ENCODE measurements around the gene CIP2A. TPM values are rescaled to one million over a fixed set of nuclear protein-coding genes. Genes with fewer than 3 reads are reported as not detected.

CIP2A gene
- total and polyA plus RNA-seq, 2 experiments from 2014 or later = 48.1 to 63.5 TPM

DNA sequence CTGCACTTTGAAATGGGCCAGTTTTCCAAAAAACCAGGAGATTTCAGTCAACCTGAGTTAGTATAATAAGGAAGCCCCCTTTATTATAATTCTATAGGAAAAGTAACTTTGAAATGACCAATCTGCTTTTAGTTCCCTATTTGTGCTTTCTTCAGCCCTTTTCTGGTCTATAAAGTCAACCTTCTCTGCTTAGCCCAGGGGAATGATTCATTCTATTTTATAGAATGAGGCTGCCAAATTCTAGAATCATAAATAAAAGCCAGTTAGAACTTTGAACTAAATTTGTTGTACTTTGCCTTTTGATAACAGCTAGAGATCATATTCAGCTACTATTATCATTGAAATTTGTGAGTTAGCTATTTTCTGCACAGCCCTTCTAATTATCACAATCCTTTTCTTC is 24.7 kb downstream of the CIP2A start:
- no peaks in the 10 kb centered on the region for H3K9me3 Mint-ChIP-seq
- H3K4me1 Mint-ChIP-seq = no peaks in the 10 kb centered on the region
- Histone ChIP-seq H3K27me3 (ENCODE audit: insufficient read depth) (no peaks in the 10 kb centered on the region), H3K79me2 (replicated peaks; ENCODE audit: insufficient read depth) (no peaks in the 10 kb centered on the region), H3K4me3 (no peak overlapping the region), H3K9me2 (ENCODE audit: insufficient read depth) (no peaks in the 10 kb centered on the region), H3K4me2 (no peak overlapping the region), H3K4me1 (ENCODE audit: insufficient read depth) (no peaks in the 10 kb centered on the region), H3K36me3 (ENCODE audit: insufficient read depth) (peaks cover 32% of the 10 kb centered on the region; the same call in 1 of the 2 replicates), H3F3A (replicated peaks; ENCODE audit: low read depth) (no peaks in the 10 kb centered on the region), H2AFZ (no peak overlapping the region), H3K27ac (ENCODE audit: low read depth) (no peak overlapping the region), H4K20me1 (replicated peaks; ENCODE audit: insufficient read depth) (0 out of 2 replicates have a peak, but pooled peaks cover 3% of the 10 kb centered on the region)
- no peak overlapping the region for H3K27ac Mint-ChIP-seq
- ATAC-seq (no peak), DNase-seq (ENCODE audit: low spot score) (no peak)
- H3K36me3 Mint-ChIP-seq (ENCODE audit: low read depth) = peaks cover 36% of the 10 kb centered on the region
- peaks cover 3% of the 10 kb centered on the region for H3K27me3 Mint-ChIP-seq (ENCODE audit: insufficient read depth, low read depth, poor library complexity)
- no peak overlapping the region for H3K4me3 Mint-ChIP-seq
- TF ChIP-seq ZNF331 (CRISPR knock-in tag; IDR thresholded peaks at IDR 0.05; ENCODE audit: low read depth) (no peak), EZH2 (IDR thresholded peaks at IDR 0.05; ENCODE audit: low read depth, unreplicated experiment) (no peak), NANOG (IDR thresholded peaks at IDR 0.05; ENCODE audit: borderline replicate concordance) (no peak), STAT1 (IDR thresholded peaks at IDR 0.05; ENCODE audit: unreplicated experiment) (no peak), POLR2AphosphoS5 (IDR thresholded peaks at IDR 0.05; ENCODE audit: low read depth) (no peak), EZH2phosphoT487 (IDR thresholded peaks at IDR 0.05; ENCODE audit: unreplicated experiment) (no peak), ZNF114 (CRISPR knock-in tag; IDR thresholded peaks at IDR 0.05) (no peak), CREB1 (CRISPR knock-in tag; IDR thresholded peaks at IDR 0.05; ENCODE audit: low read depth) (no peak), JUNB (IDR thresholded peaks at IDR 0.05; ENCODE audit: unreplicated experiment) (no peak)
- TF ChIP-seq, protein P1, sequence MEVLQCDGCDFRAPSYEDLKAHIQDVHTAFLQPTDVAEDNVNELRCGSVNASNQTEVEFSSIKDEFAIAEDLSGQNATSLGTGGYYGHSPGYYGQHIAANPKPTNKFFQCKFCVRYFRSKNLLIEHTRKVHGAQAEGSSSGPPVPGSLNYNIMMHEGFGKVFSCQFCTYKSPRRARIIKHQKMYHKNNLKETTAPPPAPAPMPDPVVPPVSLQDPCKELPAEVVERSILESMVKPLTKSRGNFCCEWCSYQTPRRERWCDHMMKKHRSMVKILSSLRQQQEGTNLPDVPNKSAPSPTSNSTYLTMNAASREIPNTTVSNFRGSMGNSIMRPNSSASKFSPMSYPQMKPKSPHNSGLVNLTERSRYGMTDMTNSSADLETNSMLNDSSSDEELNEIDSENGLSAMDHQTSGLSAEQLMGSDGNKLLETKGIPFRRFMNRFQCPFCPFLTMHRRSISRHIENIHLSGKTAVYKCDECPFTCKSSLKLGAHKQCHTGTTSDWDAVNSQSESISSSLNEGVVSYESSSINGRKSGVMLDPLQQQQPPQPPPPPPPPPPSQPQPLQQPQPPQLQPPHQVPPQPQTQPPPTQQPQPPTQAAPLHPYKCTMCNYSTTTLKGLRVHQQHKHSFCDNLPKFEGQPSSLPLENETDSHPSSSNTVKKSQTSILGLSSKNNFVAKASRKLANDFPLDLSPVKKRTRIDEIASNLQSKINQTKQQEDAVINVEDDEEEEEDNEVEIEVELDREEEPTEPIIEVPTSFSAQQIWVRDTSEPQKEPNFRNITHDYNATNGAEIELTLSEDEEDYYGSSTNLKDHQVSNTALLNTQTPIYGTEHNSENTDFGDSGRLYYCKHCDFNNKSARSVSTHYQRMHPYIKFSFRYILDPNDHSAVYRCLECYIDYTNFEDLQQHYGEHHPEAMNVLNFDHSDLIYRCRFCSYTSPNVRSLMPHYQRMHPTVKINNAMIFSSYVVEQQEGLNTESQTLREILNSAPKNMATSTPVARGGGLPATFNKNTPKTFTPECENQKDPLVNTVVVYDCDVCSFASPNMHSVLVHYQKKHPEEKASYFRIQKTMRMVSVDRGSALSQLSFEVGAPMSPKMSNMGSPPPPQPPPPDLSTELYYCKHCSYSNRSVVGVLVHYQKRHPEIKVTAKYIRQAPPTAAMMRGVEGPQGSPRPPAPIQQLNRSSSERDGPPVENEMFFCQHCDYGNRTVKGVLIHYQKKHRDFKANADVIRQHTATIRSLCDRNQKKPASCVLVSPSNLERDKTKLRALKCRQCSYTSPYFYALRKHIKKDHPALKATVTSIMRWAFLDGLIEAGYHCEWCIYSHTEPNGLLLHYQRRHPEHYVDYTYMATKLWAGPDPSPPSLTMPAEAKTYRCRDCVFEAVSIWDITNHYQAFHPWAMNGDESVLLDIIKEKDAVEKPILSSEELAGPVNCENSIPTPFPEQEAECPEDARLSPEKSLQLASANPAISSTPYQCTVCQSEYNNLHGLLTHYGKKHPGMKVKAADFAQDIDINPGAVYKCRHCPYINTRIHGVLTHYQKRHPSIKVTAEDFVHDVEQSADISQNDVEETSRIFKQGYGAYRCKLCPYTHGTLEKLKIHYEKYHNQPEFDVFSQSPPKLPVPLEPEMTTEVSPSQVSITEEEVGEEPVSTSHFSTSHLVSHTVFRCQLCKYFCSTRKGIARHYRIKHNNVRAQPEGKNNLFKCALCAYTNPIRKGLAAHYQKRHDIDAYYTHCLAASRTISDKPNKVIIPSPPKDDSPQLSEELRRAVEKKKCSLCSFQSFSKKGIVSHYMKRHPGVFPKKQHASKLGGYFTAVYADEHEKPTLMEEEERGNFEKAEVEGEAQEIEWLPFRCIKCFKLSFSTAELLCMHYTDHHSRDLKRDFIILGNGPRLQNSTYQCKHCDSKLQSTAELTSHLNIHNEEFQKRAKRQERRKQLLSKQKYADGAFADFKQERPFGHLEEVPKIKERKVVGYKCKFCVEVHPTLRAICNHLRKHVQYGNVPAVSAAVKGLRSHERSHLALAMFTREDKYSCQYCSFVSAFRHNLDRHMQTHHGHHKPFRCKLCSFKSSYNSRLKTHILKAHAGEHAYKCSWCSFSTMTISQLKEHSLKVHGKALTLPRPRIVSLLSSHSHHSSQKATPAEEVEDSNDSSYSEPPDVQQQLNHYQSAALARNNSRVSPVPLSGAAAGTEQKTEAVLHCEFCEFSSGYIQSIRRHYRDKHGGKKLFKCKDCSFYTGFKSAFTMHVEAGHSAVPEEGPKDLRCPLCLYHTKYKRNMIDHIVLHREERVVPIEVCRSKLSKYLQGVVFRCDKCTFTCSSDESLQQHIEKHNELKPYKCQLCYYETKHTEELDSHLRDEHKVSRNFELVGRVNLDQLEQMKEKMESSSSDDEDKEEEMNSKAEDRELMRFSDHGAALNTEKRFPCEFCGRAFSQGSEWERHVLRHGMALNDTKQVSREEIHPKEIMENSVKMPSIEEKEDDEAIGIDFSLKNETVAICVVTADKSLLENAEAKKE (CRISPR knock-in tag; IDR thresholded peaks at IDR 0.05) = no peak
- TF ChIP-seq, protein P2, sequence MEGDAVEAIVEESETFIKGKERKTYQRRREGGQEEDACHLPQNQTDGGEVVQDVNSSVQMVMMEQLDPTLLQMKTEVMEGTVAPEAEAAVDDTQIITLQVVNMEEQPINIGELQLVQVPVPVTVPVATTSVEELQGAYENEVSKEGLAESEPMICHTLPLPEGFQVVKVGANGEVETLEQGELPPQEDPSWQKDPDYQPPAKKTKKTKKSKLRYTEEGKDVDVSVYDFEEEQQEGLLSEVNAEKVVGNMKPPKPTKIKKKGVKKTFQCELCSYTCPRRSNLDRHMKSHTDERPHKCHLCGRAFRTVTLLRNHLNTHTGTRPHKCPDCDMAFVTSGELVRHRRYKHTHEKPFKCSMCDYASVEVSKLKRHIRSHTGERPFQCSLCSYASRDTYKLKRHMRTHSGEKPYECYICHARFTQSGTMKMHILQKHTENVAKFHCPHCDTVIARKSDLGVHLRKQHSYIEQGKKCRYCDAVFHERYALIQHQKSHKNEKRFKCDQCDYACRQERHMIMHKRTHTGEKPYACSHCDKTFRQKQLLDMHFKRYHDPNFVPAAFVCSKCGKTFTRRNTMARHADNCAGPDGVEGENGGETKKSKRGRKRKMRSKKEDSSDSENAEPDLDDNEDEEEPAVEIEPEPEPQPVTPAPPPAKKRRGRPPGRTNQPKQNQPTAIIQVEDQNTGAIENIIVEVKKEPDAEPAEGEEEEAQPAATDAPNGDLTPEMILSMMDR (conservative IDR thresholded peaks at IDR 0.05; ENCODE audit: low read depth in 2 of 2) = no peak
- TF ChIP-seq, protein P3, sequence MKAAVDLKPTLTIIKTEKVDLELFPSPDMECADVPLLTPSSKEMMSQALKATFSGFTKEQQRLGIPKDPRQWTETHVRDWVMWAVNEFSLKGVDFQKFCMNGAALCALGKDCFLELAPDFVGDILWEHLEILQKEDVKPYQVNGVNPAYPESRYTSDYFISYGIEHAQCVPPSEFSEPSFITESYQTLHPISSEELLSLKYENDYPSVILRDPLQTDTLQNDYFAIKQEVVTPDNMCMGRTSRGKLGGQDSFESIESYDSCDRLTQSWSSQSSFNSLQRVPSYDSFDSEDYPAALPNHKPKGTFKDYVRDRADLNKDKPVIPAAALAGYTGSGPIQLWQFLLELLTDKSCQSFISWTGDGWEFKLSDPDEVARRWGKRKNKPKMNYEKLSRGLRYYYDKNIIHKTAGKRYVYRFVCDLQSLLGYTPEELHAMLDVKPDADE (IDR thresholded peaks at IDR 0.05) = no peak
- TF ChIP-seq, protein P4, sequence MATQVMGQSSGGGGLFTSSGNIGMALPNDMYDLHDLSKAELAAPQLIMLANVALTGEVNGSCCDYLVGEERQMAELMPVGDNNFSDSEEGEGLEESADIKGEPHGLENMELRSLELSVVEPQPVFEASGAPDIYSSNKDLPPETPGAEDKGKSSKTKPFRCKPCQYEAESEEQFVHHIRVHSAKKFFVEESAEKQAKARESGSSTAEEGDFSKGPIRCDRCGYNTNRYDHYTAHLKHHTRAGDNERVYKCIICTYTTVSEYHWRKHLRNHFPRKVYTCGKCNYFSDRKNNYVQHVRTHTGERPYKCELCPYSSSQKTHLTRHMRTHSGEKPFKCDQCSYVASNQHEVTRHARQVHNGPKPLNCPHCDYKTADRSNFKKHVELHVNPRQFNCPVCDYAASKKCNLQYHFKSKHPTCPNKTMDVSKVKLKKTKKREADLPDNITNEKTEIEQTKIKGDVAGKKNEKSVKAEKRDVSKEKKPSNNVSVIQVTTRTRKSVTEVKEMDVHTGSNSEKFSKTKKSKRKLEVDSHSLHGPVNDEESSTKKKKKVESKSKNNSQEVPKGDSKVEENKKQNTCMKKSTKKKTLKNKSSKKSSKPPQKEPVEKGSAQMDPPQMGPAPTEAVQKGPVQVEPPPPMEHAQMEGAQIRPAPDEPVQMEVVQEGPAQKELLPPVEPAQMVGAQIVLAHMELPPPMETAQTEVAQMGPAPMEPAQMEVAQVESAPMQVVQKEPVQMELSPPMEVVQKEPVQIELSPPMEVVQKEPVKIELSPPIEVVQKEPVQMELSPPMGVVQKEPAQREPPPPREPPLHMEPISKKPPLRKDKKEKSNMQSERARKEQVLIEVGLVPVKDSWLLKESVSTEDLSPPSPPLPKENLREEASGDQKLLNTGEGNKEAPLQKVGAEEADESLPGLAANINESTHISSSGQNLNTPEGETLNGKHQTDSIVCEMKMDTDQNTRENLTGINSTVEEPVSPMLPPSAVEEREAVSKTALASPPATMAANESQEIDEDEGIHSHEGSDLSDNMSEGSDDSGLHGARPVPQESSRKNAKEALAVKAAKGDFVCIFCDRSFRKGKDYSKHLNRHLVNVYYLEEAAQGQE (IDR thresholded peaks at IDR 0.05; ENCODE audit: unreplicated experiment) = no peak

Data from GM23338 (cell line).